ENCODE data around the gene TYK2. TPM values are rescaled to one million over a fixed set of nuclear protein-coding genes. Genes with fewer than 3 reads are reported as not detected.

The TYK2 gene
- total and polyA plus RNA-seq, 9 of the 15 experiments (the other 6 are each of a cell fraction or from before 2014, with no cell fraction given) = 15.0 to 182 (median 85.9) TPM

GRCh38 chr19:10420444-10421239 lies 40.3 kb upstream of the TYK2 start, which contains the start of gene PDE4A (continued):
- TF ChIP-seq ZNF407 (IDR thresholded peaks at IDR 0.05; ENCODE audit: low read depth) (no peak), REST (IDR thresholded peaks at IDR 0.05; ENCODE audit: borderline replicate concordance) (no peak), REST (CRISPR knock-in tag; IDR thresholded peaks at IDR 0.05; ENCODE audit: low read depth) (0 out of 2 replicates have a peak, but pooled peaks have one; percentile 27), MLX (CRISPR knock-in tag; conservative IDR thresholded peaks at IDR 0.05) (no peak), ETV1 (tag; conservative IDR thresholded peaks at IDR 0.05; ENCODE audit: low read depth) (no peak), FOXK1 (CRISPR knock-in tag; IDR thresholded peaks at IDR 0.05; ENCODE audit: borderline replicate concordance) (no peak)

All from K562 (cell line).